ENCODE data around the gene GSE1. TPM values are rescaled to one million over a fixed set of nuclear protein-coding genes. Genes with fewer than 3 reads are reported as not detected.

Gene GSE1
- total and polyA plus RNA-seq, 9 of the 15 experiments (the other 6 are each of a cell fraction or from before 2014, with no cell fraction given): 12.2 to 244 (median 57.9) TPM

DNA sequence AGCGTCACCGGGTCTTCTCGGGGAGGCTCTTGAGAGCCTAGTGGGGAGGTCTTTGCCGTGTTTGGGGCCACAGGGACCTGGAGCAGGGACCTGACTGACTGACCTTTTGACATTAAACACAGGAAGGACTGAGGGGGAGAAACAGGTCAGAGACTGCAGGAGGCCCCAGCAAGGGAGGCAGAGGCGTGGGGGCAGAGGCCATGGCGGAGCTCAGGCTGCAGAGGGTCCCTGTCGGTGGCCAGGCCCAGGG, 41.6 kb upstream of the GSE1 start (continued):
- TF ChIP-seq MYC (IDR thresholded peaks at IDR 0.05; ENCODE audit: low read depth, low read length): 0 out of 2 replicates have a peak, but pooled peaks have one; percentile 10
- 0 out of 2 replicates have a peak, but pooled peaks have one; percentile 0 for TF ChIP-seq MYC (CRISPR knock-in tag; IDR thresholded peaks at IDR 0.05; ENCODE audit: borderline replicate concordance, low read depth)
- TF ChIP-seq ZFPM2 (CRISPR knock-in tag; IDR thresholded peaks at IDR 0.05): no peak
- TF ChIP-seq, protein P1, sequence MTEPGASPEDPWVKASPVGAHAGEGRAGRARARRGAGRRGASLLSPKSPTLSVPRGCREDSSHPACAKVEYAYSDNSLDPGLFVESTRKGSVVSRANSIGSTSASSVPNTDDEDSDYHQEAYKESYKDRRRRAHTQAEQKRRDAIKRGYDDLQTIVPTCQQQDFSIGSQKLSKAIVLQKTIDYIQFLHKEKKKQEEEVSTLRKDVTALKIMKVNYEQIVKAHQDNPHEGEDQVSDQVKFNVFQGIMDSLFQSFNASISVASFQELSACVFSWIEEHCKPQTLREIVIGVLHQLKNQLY (CRISPR knock-in tag; conservative IDR thresholded peaks at IDR 0.05): 0 out of 4 replicates have a peak, but pooled peaks of 1 of the 2 experiments have one; percentile 9
- no peak; the same call in 1 of the 2 replicates for TF ChIP-seq ZNF589 (CRISPR knock-in tag; IDR thresholded peaks at IDR 0.05; ENCODE audit: low read depth)
- TF ChIP-seq GATA2 (CRISPR knock-in tag; IDR thresholded peaks at IDR 0.05): no peak
- TF ChIP-seq, protein P2, sequence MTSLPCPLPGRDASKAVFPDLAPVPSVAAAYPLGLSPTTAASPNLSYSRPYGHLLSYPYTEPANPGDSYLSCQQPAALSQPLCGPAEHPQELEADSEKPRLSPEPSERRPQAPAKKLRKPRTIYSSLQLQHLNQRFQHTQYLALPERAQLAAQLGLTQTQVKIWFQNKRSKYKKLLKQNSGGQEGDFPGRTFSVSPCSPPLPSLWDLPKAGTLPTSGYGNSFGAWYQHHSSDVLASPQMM (CRISPR knock-in tag; IDR thresholded peaks at IDR 0.05): no peak
- no peak for TF ChIP-seq ZNF253 (CRISPR knock-in tag; conservative IDR thresholded peaks at IDR 0.05)
- peak; percentile 7; the same call in 1 of the 2 replicates for TF ChIP-seq NR2C2 (CRISPR knock-in tag; IDR thresholded peaks at IDR 0.05)
- no peak for TF ChIP-seq NR2C2 (tag; IDR thresholded peaks at IDR 0.05)
- TF ChIP-seq, protein P3, sequence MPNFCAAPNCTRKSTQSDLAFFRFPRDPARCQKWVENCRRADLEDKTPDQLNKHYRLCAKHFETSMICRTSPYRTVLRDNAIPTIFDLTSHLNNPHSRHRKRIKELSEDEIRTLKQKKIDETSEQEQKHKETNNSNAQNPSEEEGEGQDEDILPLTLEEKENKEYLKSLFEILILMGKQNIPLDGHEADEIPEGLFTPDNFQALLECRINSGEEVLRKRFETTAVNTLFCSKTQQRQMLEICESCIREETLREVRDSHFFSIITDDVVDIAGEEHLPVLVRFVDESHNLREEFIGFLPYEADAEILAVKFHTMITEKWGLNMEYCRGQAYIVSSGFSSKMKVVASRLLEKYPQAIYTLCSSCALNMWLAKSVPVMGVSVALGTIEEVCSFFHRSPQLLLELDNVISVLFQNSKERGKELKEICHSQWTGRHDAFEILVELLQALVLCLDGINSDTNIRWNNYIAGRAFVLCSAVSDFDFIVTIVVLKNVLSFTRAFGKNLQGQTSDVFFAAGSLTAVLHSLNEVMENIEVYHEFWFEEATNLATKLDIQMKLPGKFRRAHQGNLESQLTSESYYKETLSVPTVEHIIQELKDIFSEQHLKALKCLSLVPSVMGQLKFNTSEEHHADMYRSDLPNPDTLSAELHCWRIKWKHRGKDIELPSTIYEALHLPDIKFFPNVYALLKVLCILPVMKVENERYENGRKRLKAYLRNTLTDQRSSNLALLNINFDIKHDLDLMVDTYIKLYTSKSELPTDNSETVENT (CRISPR knock-in tag; IDR thresholded peaks at IDR 0.05): no peak
- TF ChIP-seq ZNF354B (CRISPR knock-in tag; IDR thresholded peaks at IDR 0.05): no peak
- no peak for TF ChIP-seq TEAD2 (tag; IDR thresholded peaks at IDR 0.05)
- TF ChIP-seq SRSF9 (IDR thresholded peaks at IDR 0.05; ENCODE audit: borderline replicate concordance, low read depth, low read length): no peak
- TF ChIP-seq, protein P4, sequence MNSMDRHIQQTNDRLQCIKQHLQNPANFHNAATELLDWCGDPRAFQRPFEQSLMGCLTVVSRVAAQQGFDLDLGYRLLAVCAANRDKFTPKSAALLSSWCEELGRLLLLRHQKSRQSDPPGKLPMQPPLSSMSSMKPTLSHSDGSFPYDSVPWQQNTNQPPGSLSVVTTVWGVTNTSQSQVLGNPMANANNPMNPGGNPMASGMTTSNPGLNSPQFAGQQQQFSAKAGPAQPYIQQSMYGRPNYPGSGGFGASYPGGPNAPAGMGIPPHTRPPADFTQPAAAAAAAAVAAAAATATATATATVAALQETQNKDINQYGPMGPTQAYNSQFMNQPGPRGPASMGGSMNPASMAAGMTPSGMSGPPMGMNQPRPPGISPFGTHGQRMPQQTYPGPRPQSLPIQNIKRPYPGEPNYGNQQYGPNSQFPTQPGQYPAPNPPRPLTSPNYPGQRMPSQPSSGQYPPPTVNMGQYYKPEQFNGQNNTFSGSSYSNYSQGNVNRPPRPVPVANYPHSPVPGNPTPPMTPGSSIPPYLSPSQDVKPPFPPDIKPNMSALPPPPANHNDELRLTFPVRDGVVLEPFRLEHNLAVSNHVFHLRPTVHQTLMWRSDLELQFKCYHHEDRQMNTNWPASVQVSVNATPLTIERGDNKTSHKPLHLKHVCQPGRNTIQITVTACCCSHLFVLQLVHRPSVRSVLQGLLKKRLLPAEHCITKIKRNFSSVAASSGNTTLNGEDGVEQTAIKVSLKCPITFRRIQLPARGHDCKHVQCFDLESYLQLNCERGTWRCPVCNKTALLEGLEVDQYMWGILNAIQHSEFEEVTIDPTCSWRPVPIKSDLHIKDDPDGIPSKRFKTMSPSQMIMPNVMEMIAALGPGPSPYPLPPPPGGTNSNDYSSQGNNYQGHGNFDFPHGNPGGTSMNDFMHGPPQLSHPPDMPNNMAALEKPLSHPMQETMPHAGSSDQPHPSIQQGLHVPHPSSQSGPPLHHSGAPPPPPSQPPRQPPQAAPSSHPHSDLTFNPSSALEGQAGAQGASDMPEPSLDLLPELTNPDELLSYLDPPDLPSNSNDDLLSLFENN (IDR thresholded peaks at IDR 0.05; ENCODE audit: low read depth in 2 of 2, low read length in 2 of 2): peak in 1 of 2 experiments; percentile 34; a peak in 1 of 4 replicates
- no peak for TF ChIP-seq HNRNPUL1 (IDR thresholded peaks at IDR 0.05; ENCODE audit: low read length)
- no peak for TF ChIP-seq MTA3 (IDR thresholded peaks at IDR 0.05; ENCODE audit: borderline replicate concordance)
- TF ChIP-seq CHD1 (IDR thresholded peaks at IDR 0.05; ENCODE audit: low read length): no peak
- no peak for TF ChIP-seq DIDO1 (tag; IDR thresholded peaks at IDR 0.05; ENCODE audit: low read depth)
- TF ChIP-seq ZNF57 (CRISPR knock-in tag; IDR thresholded peaks at IDR 0.05): no peak
- TF ChIP-seq RFX5 (IDR thresholded peaks at IDR 0.05; ENCODE audit: low read depth, low read length): no peak
- TF ChIP-seq CEBPG (CRISPR knock-in tag; IDR thresholded peaks at IDR 0.05): no peak
- TF ChIP-seq CEBPG (tag; conservative IDR thresholded peaks at IDR 0.05 in 1 of 2, IDR thresholded peaks at IDR 0.05 in 1 of 2): no peak
- TF ChIP-seq FOXP1 (CRISPR knock-in tag; IDR thresholded peaks at IDR 0.05): peak; percentile 19; the same call in 1 of the 2 replicates
